HCT116 (cell line): ENCODE measurements around the gene PRRT4. TPM values are rescaled to one million over a fixed set of nuclear protein-coding genes. Genes with fewer than 3 reads are reported as not detected.
A peak's percentile ranks its signal among the peaks of the same experiment; 100 is the strongest.

ENCODE experiments used
- ATAC-seq: fragments of 200-7000 bp; cut with Tn5 transposase; 2 replicates; pipeline ENCODE4 v1.9.1; 2020; ENCODE audit warnings: mild to moderate bottlenecking, moderate library complexity
- BruUV-seq: library from RNA; stranded (reverse); fragments of 400-500 nt; replicated peaks from 2 replicates; lab custom pipeline; 2021; lab: Mats Ljungman, UMichigan
- CTCF ChIA-PET: fragments of 300-600 bp; sonication (Branson Sonifier 250); formaldehyde crosslinking; loops from one replicate; lab custom pipeline; 2021; ENCODE audit warnings: antibody characterized with exemption; lab: Charles Lee
- POLR2A ChIA-PET: fragments of 300-600, 350-600 bp; sonication (Branson Sonifier 250); formaldehyde crosslinking; loops from one replicate; lab custom pipeline; 2021; ENCODE audit warnings: antibody characterized with exemption; lab: Charles Lee
- RAD21 ChIA-PET, 2 experiments: fragments of 300-600 bp; sonication (Branson Sonifier 250); formaldehyde crosslinking; loops; one replicate each; lab custom pipeline; 2023; ENCODE audit warnings: low total read pairs in 2 of 2; ENCODE audit not compliant: uncharacterized antibody in 2 of 2, unreplicated experiment in 2 of 2, low non-redundant PET in 1 of 2; lab: Charles Lee
- DNase-seq: peaks from one replicate; pipeline ENCODE4 v3.0.0-alpha.2; 2010; ENCODE audit warnings: low read depth, low spot score
- H2AFZ ChIP-seq: fragments of 200-600 bp; shearing (Covaris generic), sonication (generic); 2 replicates; pipeline ENCODE4 v1.6.1; 2017; ENCODE audit warnings: low read depth, mixed run types, mixed read lengths, antibody characterized with exemption, low read length; ENCODE audit not compliant: poor library complexity, severe bottlenecking
- H3K27ac ChIP-seq: 2 replicates; pipeline ENCODE4 v1.5.1; 2012; ENCODE audit warnings: low read depth, low read length
- H3K27me3 ChIP-seq: fragments of 200-600 bp; sonication (generic); 2 replicates; pipeline ENCODE4 v1.6.1; 2016; ENCODE audit warnings: mixed run types, low read length, mixed read lengths; ENCODE audit not compliant: insufficient read depth
- H3K36me3 ChIP-seq, 2 experiments: fragments of 200-500 bp in 1 of 2; fragments of 200-600 bp in 1 of 2; sonication (Bioruptor generic) in 1 of 2; sonication (generic) in 1 of 2; 2 replicates each; pipeline versions ENCODE4 v1.5.1 to v1.6.1; 2014 to 2016; ENCODE audit warnings: low read length in 2 of 2, inconsistent platforms in 1 of 2, mixed read lengths in 1 of 2, mixed run types in 1 of 2; ENCODE audit not compliant: insufficient read depth in 2 of 2, control insufficient read depth in 1 of 2
- H3K4me1 ChIP-seq, 2 experiments: fragments of 200-600 bp in 1 of 2; sonication (generic) in 1 of 2; 2 replicates each; pipeline versions ENCODE4 v1.5.1 to v1.6.1; 2012 to 2017; ENCODE audit warnings: low read length in 2 of 2, inconsistent platforms in 1 of 2, mild to moderate bottlenecking in 1 of 2, mixed read lengths in 1 of 2, mixed run types in 1 of 2, moderate library complexity in 1 of 2; ENCODE audit not compliant: insufficient read depth in 2 of 2, control insufficient read depth in 1 of 2
- H3K4me2 ChIP-seq: fragments of 200-600 bp; sonication (generic); 2 replicates; pipeline ENCODE4 v1.6.1; 2017; ENCODE audit warnings: mixed run types, low read length, mixed read lengths
- H3K4me3 ChIP-seq, 2 experiments: fragments of 200-600 bp in 1 of 2; sonication (generic) in 1 of 2; replicated peaks in 1 of 2; 2 replicates each; pipeline ENCODE4 v1.5.1; 2011 to 2016; ENCODE audit warnings: low read length in 2 of 2, control low read depth in 1 of 2, low read depth in 1 of 2, mild to moderate bottlenecking in 1 of 2, mixed read lengths in 1 of 2, mixed run types in 1 of 2
- H3K79me2 ChIP-seq: fragments of 200-600 bp; sonication (generic); 2 replicates; pipeline ENCODE4 v1.6.1; 2017; ENCODE audit warnings: mild to moderate bottlenecking, mixed run types, low read length, moderate library complexity, mixed read lengths; ENCODE audit not compliant: insufficient read depth
- H3K9ac ChIP-seq: fragments of 200-600 bp; sonication (generic); 2 replicates; pipeline ENCODE4 v1.6.1; 2016; ENCODE audit warnings: low read length, mixed read lengths
- H3K9me2 ChIP-seq: fragments of 200-600 bp; sonication (generic), shearing (Covaris generic); 2 replicates; pipeline ENCODE4 v1.6.1; 2017; ENCODE audit warnings: mixed run types, mild to moderate bottlenecking, moderate library complexity; ENCODE audit not compliant: insufficient read depth
- H3K9me3 ChIP-seq, 2 experiments: fragments of 200-500 bp in 1 of 2; fragments of 200-600 bp in 1 of 2; sonication (Bioruptor generic) in 1 of 2; sonication (generic) in 1 of 2; 2 replicates each; pipeline ENCODE4 v1.6.1; 2014 to 2017; ENCODE audit warnings: low read length in 2 of 2, mixed read lengths in 2 of 2, inconsistent platforms in 1 of 2, low read depth in 1 of 2, mild to moderate bottlenecking in 1 of 2, mixed run types in 1 of 2, moderate library complexity in 1 of 2; ENCODE audit not compliant: control insufficient read depth in 1 of 2, insufficient read depth in 1 of 2
- H4K20me1 ChIP-seq: fragments of 200-600 bp; sonication (generic), shearing (Covaris generic); 2 replicates; pipeline ENCODE4 v1.6.1; 2017; ENCODE audit warnings: mixed run types, mild to moderate bottlenecking, moderate library complexity; ENCODE audit not compliant: insufficient read depth
- FOSL1 ChIP-seq: IDR thresholded peaks from 2 replicates; pipeline ENCODE4 v1.6.1; 2012; ENCODE audit warnings: low read depth
- RAD21 ChIP-seq: IDR thresholded peaks from 2 replicates; pipeline ENCODE4 v1.6.1; 2012; ENCODE audit warnings: low read depth, mild to moderate bottlenecking
- YY1 ChIP-seq: IDR thresholded peaks from 2 replicates; pipeline ENCODE4 v1.6.1; 2011; ENCODE audit warnings: low read length, low read depth, moderate library complexity, mild to moderate bottlenecking; ENCODE audit not compliant: insufficient replicate concordance; ENCODE audit errors: extremely low read depth
- intact Hi-C: fragments of 100-400 bp; cut with micrococcal nuclease; formaldehyde crosslinking; loops from 2 replicates; pipeline ENCODE4 v1.10.0; 2022
- total RNA-seq: library from RNA; stranded (reverse); gene quantifications from one replicate; pipeline ENCODE4 v1.2.1, GENCODE V29; 2021; ENCODE audit not compliant: unreplicated experiment
- TF ChIP-seq, protein P1 (sequence below): IDR thresholded peaks from 2 replicates; pipeline ENCODE4 v1.6.1; 2011; ENCODE audit warnings: mild to moderate bottlenecking, low read length, moderate library complexity; ENCODE audit not compliant: insufficient replicate concordance; ENCODE audit errors: extremely low read depth
- TF ChIP-seq, protein P2 (sequence below), 3 experiments: fragments of 200-600 bp in 1 of 3; sonication (generic) in 1 of 3; IDR thresholded peaks in 2 of 3; conservative IDR thresholded peaks in 1 of 3; 2 replicates each; pipeline ENCODE4 v1.5.1; 2012 to 2017; ENCODE audit warnings: low read depth in 2 of 3, low read length in 2 of 3, antibody characterized with exemption in 1 of 3, borderline replicate concordance in 1 of 3, control low read depth in 1 of 3, mild to moderate bottlenecking in 1 of 3, mixed read lengths in 1 of 3, mixed run types in 1 of 3, moderate library complexity in 1 of 3; ENCODE audit not compliant: insufficient read depth in 1 of 3

PRRT4 gene
- total RNA-seq, 1 experiment from 2014 or later: 4.0 TPM

- TF ChIP-seq, protein P1, sequence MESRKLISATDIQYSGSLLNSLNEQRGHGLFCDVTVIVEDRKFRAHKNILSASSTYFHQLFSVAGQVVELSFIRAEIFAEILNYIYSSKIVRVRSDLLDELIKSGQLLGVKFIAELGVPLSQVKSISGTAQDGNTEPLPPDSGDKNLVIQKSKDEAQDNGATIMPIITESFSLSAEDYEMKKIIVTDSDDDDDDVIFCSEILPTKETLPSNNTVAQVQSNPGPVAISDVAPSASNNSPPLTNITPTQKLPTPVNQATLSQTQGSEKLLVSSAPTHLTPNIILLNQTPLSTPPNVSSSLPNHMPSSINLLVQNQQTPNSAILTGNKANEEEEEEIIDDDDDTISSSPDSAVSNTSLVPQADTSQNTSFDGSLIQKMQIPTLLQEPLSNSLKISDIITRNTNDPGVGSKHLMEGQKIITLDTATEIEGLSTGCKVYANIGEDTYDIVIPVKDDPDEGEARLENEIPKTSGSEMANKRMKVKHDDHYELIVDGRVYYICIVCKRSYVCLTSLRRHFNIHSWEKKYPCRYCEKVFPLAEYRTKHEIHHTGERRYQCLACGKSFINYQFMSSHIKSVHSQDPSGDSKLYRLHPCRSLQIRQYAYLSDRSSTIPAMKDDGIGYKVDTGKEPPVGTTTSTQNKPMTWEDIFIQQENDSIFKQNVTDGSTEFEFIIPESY: no peak
- TF ChIP-seq YY1 (no peak), FOSL1 (no peak)
Measured at GRCh38 chr7:128349466-128349825, 12.0 kb downstream of the PRRT4 start (continued).

- Histone ChIP-seq H4K20me1 (no peaks in the 10 kb centered on the region), H3K9me3 (no peaks in the 10 kb centered on the region), H3K79me2 (peaks cover 10% of the 10 kb centered on the region), H3K27me3 (no peaks in the 10 kb centered on the region), H2AFZ (no peak overlapping the region), H3K4me1 (peaks cover 3 to 4% of the 10 kb centered on the region in 2 experiments; a peak in 3 of 4 replicates), H3K9me2 (no peaks in the 10 kb centered on the region), H3K9ac (no peak overlapping the region), H3K27ac (no peak overlapping the region), H3K4me3 (no peak overlapping the region), H3K36me3 (no peaks in the 10 kb centered on the region), H3K4me2 (no peak overlapping the region)
- CTCF ChIA-PET: interaction anchor here (0.7 to 3.3 kb wide), 16 partner anchors 11 to 176 kb away, joined by 3 to 134 read pairs (median 6); partner anchors contain the start of genes HILPDA and IMPDH1
- POLR2A ChIA-PET: interaction anchor here (0.7 kb wide), 1 partner anchor 40 kb away, joined by 4 read pairs; no protein-coding TSS in a partner anchor
- intact Hi-C loops: loop anchor here (1.0 to 2.0 kb wide), 3 partner anchors 40 to 111 kb away; no protein-coding TSS in a partner anchor
- DNase-seq (peak; percentile 18), ATAC-seq (peak; percentile 60)
- no TSS peak for BruUV-seq
- RAD21 ChIA-PET: interaction anchor here (1.1 to 1.8 kb wide), 5 partner anchors 39 to 112 kb away, joined by 3 to 14 read pairs (median 5); no protein-coding TSS in a partner anchor
- TF ChIP-seq, protein P2, sequence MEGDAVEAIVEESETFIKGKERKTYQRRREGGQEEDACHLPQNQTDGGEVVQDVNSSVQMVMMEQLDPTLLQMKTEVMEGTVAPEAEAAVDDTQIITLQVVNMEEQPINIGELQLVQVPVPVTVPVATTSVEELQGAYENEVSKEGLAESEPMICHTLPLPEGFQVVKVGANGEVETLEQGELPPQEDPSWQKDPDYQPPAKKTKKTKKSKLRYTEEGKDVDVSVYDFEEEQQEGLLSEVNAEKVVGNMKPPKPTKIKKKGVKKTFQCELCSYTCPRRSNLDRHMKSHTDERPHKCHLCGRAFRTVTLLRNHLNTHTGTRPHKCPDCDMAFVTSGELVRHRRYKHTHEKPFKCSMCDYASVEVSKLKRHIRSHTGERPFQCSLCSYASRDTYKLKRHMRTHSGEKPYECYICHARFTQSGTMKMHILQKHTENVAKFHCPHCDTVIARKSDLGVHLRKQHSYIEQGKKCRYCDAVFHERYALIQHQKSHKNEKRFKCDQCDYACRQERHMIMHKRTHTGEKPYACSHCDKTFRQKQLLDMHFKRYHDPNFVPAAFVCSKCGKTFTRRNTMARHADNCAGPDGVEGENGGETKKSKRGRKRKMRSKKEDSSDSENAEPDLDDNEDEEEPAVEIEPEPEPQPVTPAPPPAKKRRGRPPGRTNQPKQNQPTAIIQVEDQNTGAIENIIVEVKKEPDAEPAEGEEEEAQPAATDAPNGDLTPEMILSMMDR (IDR thresholded peaks at IDR 0.05 in 2 of 3, conservative IDR thresholded peaks at IDR 0.05 in 1 of 3; ENCODE audit: borderline replicate concordance in 1 of 3, insufficient read depth in 1 of 3, low read depth in 2 of 3, low read length in 2 of 3): peak; percentile 76 to 83 (median 78)
- peak; percentile 91 for TF ChIP-seq RAD21
- TF ChIP-seq YY1: no peak
Measured at GRCh38 chr7:128347647-128348097, 13.8 kb downstream of the PRRT4 start.
